OCI-LY1 (cell line): ENCODE data around the gene TXNRD2.

ENCODE experiments used
- H2AFZ ChIP-seq: fragments of 200-600 bp; sonication (generic), shearing (Covaris generic); 2 replicates; pipeline ENCODE4 v1.6.0; 2014; ENCODE audit warnings: antibody characterized with exemption, mild to moderate bottlenecking, low read length
- H3F3A ChIP-seq: fragments of 200-600 bp; sonication (generic), shearing (Covaris generic); 2 replicates; pipeline ENCODE4 v1.6.0; 2014; ENCODE audit warnings: mild to moderate bottlenecking, antibody characterized with exemption, low read length, moderate library complexity; ENCODE audit not compliant: insufficient read depth
- H3K27ac ChIP-seq: fragments of 200-600 bp; sonication (generic); 2 replicates; pipeline ENCODE4 v1.5.1; 2014; ENCODE audit warnings: low read length, mixed run types, mild to moderate bottlenecking, low read depth; ENCODE audit not compliant: poor library complexity, severe bottlenecking
- H3K27me3 ChIP-seq: fragments of 200-600 bp; sonication (generic); 2 replicates; pipeline ENCODE4 v1.6.0; 2014; ENCODE audit warnings: antibody characterized with exemption, mild to moderate bottlenecking, low read length, moderate library complexity; ENCODE audit not compliant: insufficient read depth
- H3K36me3 ChIP-seq: fragments of 200-600 bp; sonication (generic); 2 replicates; pipeline ENCODE4 v1.6.1; 2014; ENCODE audit warnings: mild to moderate bottlenecking, antibody characterized with exemption, low read length, moderate library complexity, mixed read lengths; ENCODE audit not compliant: insufficient read depth
- H3K4me1 ChIP-seq: fragments of 200-600 bp; sonication (generic); 2 replicates; pipeline ENCODE4 v1.5.1; 2014; ENCODE audit warnings: mild to moderate bottlenecking, low read length, moderate library complexity; ENCODE audit not compliant: insufficient read depth, severe bottlenecking
- H3K4me2 ChIP-seq: fragments of 200-600 bp; sonication (generic), shearing (Covaris generic); 2 replicates; pipeline ENCODE4 v1.6.1; 2014; ENCODE audit warnings: low read length
- H3K4me3 ChIP-seq: fragments of 200-600 bp; sonication (generic); 2 replicates; pipeline ENCODE4 v1.5.1; 2014; ENCODE audit warnings: low read length, low read depth, mild to moderate bottlenecking, mixed read lengths; ENCODE audit not compliant: poor library complexity, severe bottlenecking
- H3K79me2 ChIP-seq: fragments of 200-600 bp; shearing (Covaris generic); 2 replicates; pipeline ENCODE4 v1.6.1; 2016; ENCODE audit warnings: mixed run types, low read length, mixed read lengths; ENCODE audit not compliant: insufficient read depth
- H3K9ac ChIP-seq: fragments of 200-600 bp; sonication (generic), shearing (Covaris generic); 2 replicates; pipeline ENCODE4 v1.6.1; 2014; ENCODE audit warnings: mild to moderate bottlenecking, low read length, mixed read lengths
- H3K9me2 ChIP-seq: fragments of 200-600 bp; sonication (generic), shearing (Covaris generic); 2 replicates; pipeline ENCODE4 v1.6.1; 2014; ENCODE audit warnings: low read depth, mild to moderate bottlenecking, low read length, mixed read lengths
- H3K9me3 ChIP-seq: fragments of 200-600 bp; shearing (Covaris generic); 2 replicates; pipeline ENCODE4 v1.6.1; 2014; ENCODE audit warnings: low read length, mixed read lengths
- H4K20me1 ChIP-seq: fragments of 200-600 bp; sonication (generic), shearing (Covaris generic); 2 replicates; pipeline ENCODE4 v1.6.0; 2016; ENCODE audit warnings: mild to moderate bottlenecking, low read length; ENCODE audit not compliant: insufficient read depth
- EZH2 ChIP-seq: fragments of 200-600 bp; sonication (generic), shearing (Covaris generic); IDR thresholded peaks from 2 replicates; pipeline ENCODE4 v1.8.0; 2017; ENCODE audit warnings: borderline replicate concordance, mixed run types, mild to moderate bottlenecking, antibody characterized with exemption, low read length, moderate library complexity, mixed read lengths
- TF ChIP-seq, protein P1 (sequence below): fragments of 200-600 bp; sonication (generic), shearing (Covaris generic); IDR thresholded peaks from 2 replicates; pipeline ENCODE4 v1.5.1; 2017; ENCODE audit warnings: mild to moderate bottlenecking, antibody characterized with exemption, low read length, moderate library complexity, mixed read lengths

Gene TXNRD2

DNA sequence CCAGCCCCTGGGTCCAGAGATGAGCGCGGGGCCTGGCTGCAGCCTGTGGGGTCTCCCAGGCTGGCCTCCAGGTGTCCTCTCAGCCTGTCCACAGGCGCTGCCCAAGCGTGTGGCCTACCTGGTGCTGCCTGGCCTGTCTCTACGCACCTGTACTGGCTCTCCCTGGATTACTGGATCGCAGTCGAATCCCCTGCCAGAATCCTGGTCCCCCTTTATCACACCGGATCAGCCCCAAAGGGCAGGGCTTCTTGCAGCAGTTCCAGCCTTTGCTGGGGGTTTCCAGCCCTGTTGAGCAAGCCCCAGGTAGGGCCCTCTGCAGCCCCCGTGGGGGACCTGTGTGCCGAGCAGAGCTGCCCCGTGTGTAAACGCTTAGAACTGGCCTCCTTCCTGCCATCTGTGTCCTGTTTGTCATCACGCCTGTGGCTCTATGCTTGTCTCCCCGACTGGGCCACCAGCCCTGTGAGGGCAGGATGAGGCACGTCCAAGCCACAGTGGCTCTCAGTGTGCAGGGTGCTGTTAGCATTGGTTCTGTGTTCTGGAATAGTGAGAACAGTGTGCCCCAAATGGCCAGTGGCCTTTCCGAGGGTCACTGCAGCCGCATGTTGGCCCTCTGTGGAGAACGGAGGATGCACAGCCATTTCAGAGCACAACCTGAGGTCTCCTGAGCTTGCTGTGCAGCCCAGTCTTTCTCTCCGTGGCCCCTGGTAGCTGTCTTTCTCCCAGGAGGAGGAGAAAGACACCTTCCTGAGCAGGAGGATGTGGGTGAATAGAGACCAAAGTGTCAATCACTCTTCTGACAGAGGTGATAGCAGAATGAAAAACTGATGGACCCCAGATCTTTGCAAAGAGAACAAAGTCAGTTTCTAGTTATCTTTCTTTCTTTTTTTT lies 13.9 kb upstream of the TXNRD2 start:
- Histone ChIP-seq H3K9me2 (no peaks in the 10 kb centered on the region), H2AFZ (no peak overlapping the region), H3K36me3 (peaks cover 11% of the 10 kb centered on the region), H3K27me3 (no peaks in the 10 kb centered on the region), H3K79me2 (no peaks in the 10 kb centered on the region), H3K9me3 (no peaks in the 10 kb centered on the region), H3K4me1 (peaks cover 6% of the 10 kb centered on the region), H3K27ac (no peak overlapping the region), H3K9ac (no peak overlapping the region), H3K4me2 (no peak overlapping the region), H3K4me3 (no peak overlapping the region), H3F3A (no peaks in the 10 kb centered on the region), H4K20me1 (no peaks in the 10 kb centered on the region)
- no peak for TF ChIP-seq EZH2
- TF ChIP-seq, protein P1, sequence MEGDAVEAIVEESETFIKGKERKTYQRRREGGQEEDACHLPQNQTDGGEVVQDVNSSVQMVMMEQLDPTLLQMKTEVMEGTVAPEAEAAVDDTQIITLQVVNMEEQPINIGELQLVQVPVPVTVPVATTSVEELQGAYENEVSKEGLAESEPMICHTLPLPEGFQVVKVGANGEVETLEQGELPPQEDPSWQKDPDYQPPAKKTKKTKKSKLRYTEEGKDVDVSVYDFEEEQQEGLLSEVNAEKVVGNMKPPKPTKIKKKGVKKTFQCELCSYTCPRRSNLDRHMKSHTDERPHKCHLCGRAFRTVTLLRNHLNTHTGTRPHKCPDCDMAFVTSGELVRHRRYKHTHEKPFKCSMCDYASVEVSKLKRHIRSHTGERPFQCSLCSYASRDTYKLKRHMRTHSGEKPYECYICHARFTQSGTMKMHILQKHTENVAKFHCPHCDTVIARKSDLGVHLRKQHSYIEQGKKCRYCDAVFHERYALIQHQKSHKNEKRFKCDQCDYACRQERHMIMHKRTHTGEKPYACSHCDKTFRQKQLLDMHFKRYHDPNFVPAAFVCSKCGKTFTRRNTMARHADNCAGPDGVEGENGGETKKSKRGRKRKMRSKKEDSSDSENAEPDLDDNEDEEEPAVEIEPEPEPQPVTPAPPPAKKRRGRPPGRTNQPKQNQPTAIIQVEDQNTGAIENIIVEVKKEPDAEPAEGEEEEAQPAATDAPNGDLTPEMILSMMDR = no peak

DNA sequence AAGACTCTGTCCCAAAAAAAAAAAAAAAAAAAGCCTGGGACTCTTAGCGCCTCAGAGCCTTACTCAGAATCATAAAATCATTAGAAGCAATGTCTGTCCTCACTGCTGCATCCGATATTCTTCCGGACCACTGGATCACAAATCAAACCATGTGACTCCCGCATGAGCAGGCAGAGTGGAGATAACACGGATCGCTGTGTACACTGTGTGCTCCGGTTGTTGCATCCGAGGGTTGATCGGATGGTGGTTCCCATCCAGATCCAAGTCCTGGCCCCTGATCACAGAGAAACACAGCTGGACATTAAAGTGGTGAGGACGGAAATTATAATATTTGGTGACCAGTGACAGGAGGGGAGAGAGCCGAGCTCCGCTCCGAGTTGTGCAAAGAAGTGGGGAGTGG lies 9.7 kb upstream of the TXNRD2 start:
- no peak overlapping the region for H3K9ac ChIP-seq
- H4K20me1 ChIP-seq = no peaks in the 10 kb centered on the region
- no peaks in the 10 kb centered on the region for H3F3A ChIP-seq
- no peak for TF ChIP-seq EZH2
- TF ChIP-seq, protein P1 = no peak
- no peak overlapping the region for H3K4me3 ChIP-seq
- H3K4me1 ChIP-seq = peaks cover 4% of the 10 kb centered on the region
- no peaks in the 10 kb centered on the region for H3K9me2 ChIP-seq
- no peaks in the 10 kb centered on the region for H3K27me3 ChIP-seq
- H3K4me2 ChIP-seq = no peak overlapping the region
- H2AFZ ChIP-seq = no peak overlapping the region
- peaks cover 27% of the 10 kb centered on the region; the same call in 1 of the 2 replicates for H3K36me3 ChIP-seq
- H3K79me2 ChIP-seq = no peaks in the 10 kb centered on the region
- no peak overlapping the region for H3K27ac ChIP-seq
- H3K9me3 ChIP-seq = no peaks in the 10 kb centered on the region

DNA sequence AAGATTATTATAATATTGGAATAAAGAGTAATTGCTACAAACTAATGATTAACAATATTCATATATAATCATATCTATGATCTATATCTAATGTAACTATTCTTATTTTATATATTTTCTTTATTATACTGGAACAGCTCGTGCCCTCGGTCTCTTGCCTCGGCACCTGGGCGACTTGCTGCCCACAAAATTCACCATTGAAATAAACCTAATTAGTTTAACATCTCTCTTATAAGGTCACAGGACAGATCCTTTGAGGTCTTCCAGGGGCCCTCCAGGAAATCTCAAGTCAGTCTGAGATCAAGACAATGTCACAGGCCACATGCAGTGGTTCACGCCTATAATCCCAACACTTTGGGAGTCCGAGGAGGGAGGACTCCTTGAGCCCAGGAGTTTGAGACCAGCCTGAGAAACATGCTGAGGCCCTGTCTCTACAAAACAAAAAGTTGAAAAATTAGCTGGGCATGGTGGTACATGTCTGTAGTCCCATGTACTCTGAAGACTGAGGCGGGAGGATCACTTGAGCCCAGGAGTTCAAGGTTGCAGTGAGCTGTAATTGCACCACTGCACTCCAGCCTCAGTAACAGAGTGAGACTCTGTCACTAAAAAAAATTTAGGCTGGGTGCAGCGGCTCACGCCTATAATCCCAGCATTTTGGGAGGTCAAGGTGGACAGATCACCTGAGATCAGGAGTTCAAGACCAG lies 6.6 kb upstream of the TXNRD2 start:
- H3K9me2 ChIP-seq = no peaks in the 10 kb centered on the region
- H3K4me1 ChIP-seq = peaks cover 13% of the 10 kb centered on the region
- TF ChIP-seq EZH2 = no peak
- TF ChIP-seq, protein P1 = no peak
- no peaks in the 10 kb centered on the region for H3K27me3 ChIP-seq
- H4K20me1 ChIP-seq = no peaks in the 10 kb centered on the region
- no peak overlapping the region for H3K27ac ChIP-seq
- peaks cover 27% of the 10 kb centered on the region; the same call in 1 of the 2 replicates for H3K36me3 ChIP-seq
- H3K9me3 ChIP-seq = no peaks in the 10 kb centered on the region
- no peak overlapping the region for H3K9ac ChIP-seq
- no peak overlapping the region for H3K4me3 ChIP-seq
- no peak overlapping the region for H3K4me2 ChIP-seq
- H2AFZ ChIP-seq = no peak overlapping the region
- peaks cover 2% of the 10 kb centered on the region for H3K79me2 ChIP-seq
- no peaks in the 10 kb centered on the region for H3F3A ChIP-seq
